Activated T-cell treated with anti-CD3 and anti-CD28 coated beads, Interleukin-2, amount 50 U/mL, for 72 hours (primary cell): ENCODE data around the gene TYRO3. TPM values are rescaled to one million over a fixed set of nuclear protein-coding genes. Genes with fewer than 3 reads are reported as not detected.

Experiments
- ATAC-seq, 2 donors: fragments of 150-1000 bp; cut with Tn5 transposase; replicated peaks in 1 of 2; 2 replicates each; pipeline ENCODE4 v1.10.0; 2021; ENCODE audit warnings: moderate library complexity in 2 of 2, mild to moderate bottlenecking in 1 of 2
- DNase-seq, 2 donors: peaks; one replicate each; pipeline ENCODE4 v3.0.0; 2021 to 2022; ENCODE audit warnings: mixed read lengths in 1 of 2
- H3K27ac Mint-ChIP-seq: one replicate; pipeline ENCODE4 v1.8.0; 2022; ENCODE audit warnings: mild to moderate bottlenecking, moderate library complexity, mixed read lengths
- H3K27me3 Mint-ChIP-seq: one replicate; pipeline ENCODE4 v1.8.0; 2022; ENCODE audit warnings: low read depth, mixed read lengths
- H3K36me3 Mint-ChIP-seq, 2 donors: one replicate each; pipeline ENCODE4 v1.8.0; 2022; ENCODE audit warnings: mixed read lengths in 2 of 2, mild to moderate bottlenecking in 1 of 2; ENCODE audit not compliant: insufficient read depth in 2 of 2
- H3K4me1 Mint-ChIP-seq: one replicate; pipeline ENCODE4 v1.8.0; 2022; ENCODE audit warnings: low read depth, mixed read lengths
- H3K4me3 Mint-ChIP-seq, 2 donors: one replicate each; pipeline ENCODE4 v1.8.0; 2022; ENCODE audit warnings: mild to moderate bottlenecking in 2 of 2, mixed read lengths in 2 of 2, moderate library complexity in 2 of 2
- H3K9me3 Mint-ChIP-seq, 2 donors: one replicate each; pipeline ENCODE4 v1.8.0; 2022; ENCODE audit warnings: mixed read lengths in 2 of 2
- total RNA-seq, 2 donors: library from RNA; stranded (reverse); gene quantifications; one replicate each; pipeline ENCODE4 v1.2.3, GENCODE V29; 2022

TYRO3 gene
- total RNA-seq, 2 donors from 2014 or later, result 2.2 to 3.0 TPM

- Mint-ChIP-seq H3K36me3 (peaks cover 2 to 12% of the 10 kb centered on the region in 2 donors), H3K27me3 (no peaks in the 10 kb centered on the region), H3K27ac (no peak overlapping the region), H3K4me3 (no peak overlapping the region), H3K4me1 (peaks cover 5% of the 10 kb centered on the region), H3K9me3 (no peaks in the 10 kb centered on the region)
- no peak for ATAC-seq
- DNase-seq, result no peak
These were observed 23.5 kb upstream of the TYRO3 start for GRCh38 chr15:41535544-41535943.

- peaks cover 2 to 12% of the 10 kb centered on the region in 2 donors for H3K36me3 Mint-ChIP-seq
- ATAC-seq, result no peak
- no peaks in the 10 kb centered on the region for H3K27me3 Mint-ChIP-seq
- no peaks in the 10 kb centered on the region for H3K9me3 Mint-ChIP-seq
- DNase-seq, result no peak
- H3K4me1 Mint-ChIP-seq, result peaks cover 18% of the 10 kb centered on the region
- H3K4me3 Mint-ChIP-seq, result no peak overlapping the region
- no peak overlapping the region for H3K27ac Mint-ChIP-seq
These were observed 22.1 kb upstream of the TYRO3 start for GRCh38 chr15:41536866-41537265.

GRCh38 chr15:41543521-41543870, 15.5 kb upstream of the TYRO3 start:
- Mint-ChIP-seq H3K27ac (peak overlapping the region; percentile 85), H3K36me3 (no peaks in the 10 kb centered on the region), H3K4me1 (peaks cover 30% of the 10 kb centered on the region), H3K4me3 (peak overlapping the region; percentile 96), H3K9me3 (no peaks in the 10 kb centered on the region), H3K27me3 (no peaks in the 10 kb centered on the region)
- no peak for DNase-seq
- no peak for ATAC-seq

- Mint-ChIP-seq H3K9me3 (no peaks in the 10 kb centered on the region), H3K27ac (no peak overlapping the region), H3K4me3 (peak overlapping the region; percentile 96), H3K27me3 (no peaks in the 10 kb centered on the region), H3K36me3 (no peaks in the 10 kb centered on the region), H3K4me1 (peaks cover 30% of the 10 kb centered on the region)
- DNase-seq (peak in 1 of 2 donors; percentile 5), ATAC-seq (no peak)
These were observed 14.4 kb upstream of the TYRO3 start for GRCh38 chr15:41544650-41545015.

DNA sequence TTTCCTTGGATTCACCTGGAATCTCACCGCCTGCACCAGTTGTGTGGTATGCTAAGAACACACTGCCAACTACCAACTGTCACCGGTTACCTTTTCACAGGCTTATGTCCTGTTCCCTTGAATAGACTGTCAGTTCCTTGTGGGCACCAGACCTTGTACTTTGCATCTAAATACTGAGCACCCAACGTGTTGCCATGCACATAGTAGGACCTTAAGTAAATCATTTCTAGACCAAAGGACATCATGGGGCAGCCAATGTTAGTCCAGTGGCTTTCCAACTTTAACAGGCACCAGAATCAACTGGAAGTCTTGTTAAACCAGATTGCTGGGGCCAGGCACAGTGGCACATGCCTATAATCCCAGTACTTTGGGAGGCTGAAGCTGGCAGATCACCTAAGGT, 13.8 kb upstream of the TYRO3 start:
- Mint-ChIP-seq H3K9me3 (no peaks in the 10 kb centered on the region), H3K36me3 (no peaks in the 10 kb centered on the region), H3K4me1 (peaks cover 30% of the 10 kb centered on the region), H3K27me3 (no peaks in the 10 kb centered on the region), H3K27ac (no peak overlapping the region), H3K4me3 (peak overlapping the region; percentile 96)
- ATAC-seq, result no peak
- DNase-seq, result no peak

GRCh38 chr15:41546851-41547786, 11.9 kb upstream of the TYRO3 start:
- Mint-ChIP-seq H3K27me3 (no peaks in the 10 kb centered on the region), H3K27ac (no peak overlapping the region), H3K4me1 (peaks cover 15% of the 10 kb centered on the region), H3K4me3 (no peak overlapping the region), H3K9me3 (no peaks in the 10 kb centered on the region), H3K36me3 (no peaks in the 10 kb centered on the region)
- DNase-seq, result no peak
- no peak for ATAC-seq

- ATAC-seq (no peak), DNase-seq (no peak)
- peaks cover under 1% of the 10 kb centered on the region for H3K4me1 Mint-ChIP-seq
- no peaks in the 10 kb centered on the region for H3K27me3 Mint-ChIP-seq
- H3K4me3 Mint-ChIP-seq, result no peak overlapping the region
- no peaks in the 10 kb centered on the region for H3K36me3 Mint-ChIP-seq
- no peak overlapping the region for H3K27ac Mint-ChIP-seq
- H3K9me3 Mint-ChIP-seq, result no peaks in the 10 kb centered on the region
These were observed 8.8 kb upstream of the TYRO3 start for GRCh38 chr15:41550066-41550775.

DNA sequence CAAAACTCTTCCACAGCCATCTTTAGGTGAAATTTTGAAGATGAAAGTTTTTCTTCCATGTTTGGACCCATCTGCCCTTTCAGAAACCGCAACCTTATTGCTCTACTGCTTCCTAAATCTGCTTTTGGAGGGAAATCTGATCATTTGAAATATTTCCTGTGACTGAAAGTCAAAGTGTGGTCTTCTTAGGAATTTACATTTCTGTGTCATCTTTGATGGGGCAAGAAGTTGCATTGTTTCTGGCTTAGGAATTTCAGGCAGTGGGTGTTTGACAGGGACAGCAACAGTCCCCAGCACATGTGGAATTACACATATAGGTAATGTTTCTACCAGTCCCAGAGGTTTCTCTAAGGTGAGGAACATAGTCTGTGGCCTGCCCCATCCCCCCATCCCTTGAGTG, 5.3 kb upstream of the TYRO3 start:
- H3K9me3 Mint-ChIP-seq, result no peaks in the 10 kb centered on the region
- no peaks in the 10 kb centered on the region for H3K36me3 Mint-ChIP-seq
- no peak overlapping the region for H3K4me3 Mint-ChIP-seq
- no peak overlapping the region for H3K27ac Mint-ChIP-seq
- no peaks in the 10 kb centered on the region for H3K27me3 Mint-ChIP-seq
- DNase-seq (no peak), ATAC-seq (no peak)
- peaks cover 12% of the 10 kb centered on the region for H3K4me1 Mint-ChIP-seq

DNA sequence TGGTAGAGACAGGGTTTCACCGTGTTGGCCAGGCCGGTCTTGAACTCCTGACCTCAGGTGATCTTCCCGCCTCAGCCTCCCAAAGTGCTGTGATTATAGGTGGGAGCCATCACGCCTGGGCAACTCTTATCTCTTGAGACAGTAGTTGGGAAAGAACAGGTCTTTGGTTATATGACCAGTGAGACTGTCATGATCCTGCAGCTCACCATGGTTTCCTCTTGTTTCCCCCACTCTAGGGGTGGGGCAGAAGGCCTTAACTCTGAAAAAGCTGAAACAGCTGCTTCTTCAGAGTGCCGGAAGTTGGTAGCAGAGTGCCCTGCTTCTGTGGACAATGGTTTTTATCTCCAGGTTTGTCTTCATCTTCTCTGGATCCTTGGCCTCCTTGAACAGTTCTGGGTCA, 4.7 kb upstream of the TYRO3 start:
- H3K9me3 Mint-ChIP-seq, result no peaks in the 10 kb centered on the region
- H3K27me3 Mint-ChIP-seq, result no peaks in the 10 kb centered on the region
- DNase-seq (no peak), ATAC-seq (no peak)
- no peak overlapping the region for H3K4me3 Mint-ChIP-seq
- H3K4me1 Mint-ChIP-seq, result peaks cover 12% of the 10 kb centered on the region
- no peaks in the 10 kb centered on the region for H3K36me3 Mint-ChIP-seq
- no peak overlapping the region for H3K27ac Mint-ChIP-seq

DNA sequence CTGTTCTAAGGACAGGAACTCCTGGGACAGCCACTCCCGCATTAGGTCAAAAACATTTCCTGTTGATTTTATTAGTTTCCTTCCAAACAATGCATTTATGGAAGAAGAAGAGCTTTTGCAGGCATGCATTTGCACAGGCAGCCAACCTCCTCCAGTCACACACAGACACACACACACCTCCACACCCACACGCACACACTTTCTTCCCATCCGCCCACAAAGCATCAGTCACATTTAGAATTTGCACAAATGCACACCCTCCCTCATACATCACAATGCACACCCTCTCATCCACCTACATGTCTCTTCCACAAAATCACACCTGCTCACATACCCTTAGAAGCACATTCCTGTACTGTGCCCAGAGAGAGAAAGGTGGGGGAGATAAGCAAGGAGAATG, 4.1 kb upstream of the TYRO3 start:
- peaks cover 16% of the 10 kb centered on the region for H3K4me1 Mint-ChIP-seq
- no peak overlapping the region for H3K27ac Mint-ChIP-seq
- H3K9me3 Mint-ChIP-seq, result no peaks in the 10 kb centered on the region
- H3K36me3 Mint-ChIP-seq, result no peaks in the 10 kb centered on the region
- ATAC-seq (no peak), DNase-seq (no peak)
- H3K27me3 Mint-ChIP-seq, result peaks cover 4% of the 10 kb centered on the region
- H3K4me3 Mint-ChIP-seq, result no peak overlapping the region

- H3K27ac Mint-ChIP-seq, result no peak overlapping the region
- H3K4me1 Mint-ChIP-seq, result peaks cover 25% of the 10 kb centered on the region
- H3K27me3 Mint-ChIP-seq, result peaks cover 17% of the 10 kb centered on the region
- H3K4me3 Mint-ChIP-seq, result no peak overlapping the region
- no peak for ATAC-seq
- H3K36me3 Mint-ChIP-seq, result no peaks in the 10 kb centered on the region
- no peak for DNase-seq
- no peaks in the 10 kb centered on the region for H3K9me3 Mint-ChIP-seq
These were observed 2.3 kb upstream of the TYRO3 start for GRCh38 chr15:41556677-41557076.

GRCh38 chr15:41557673-41558399, 1.2 kb upstream of the TYRO3 start:
- peaks cover 25% of the 10 kb centered on the region for H3K4me1 Mint-ChIP-seq
- ATAC-seq (peak; percentile 79 to 81), DNase-seq (peak; percentile 75 to 80)
- peak overlapping the region; percentile 89 for H3K27ac Mint-ChIP-seq
- no peaks in the 10 kb centered on the region for H3K36me3 Mint-ChIP-seq
- peaks cover 17% of the 10 kb centered on the region for H3K27me3 Mint-ChIP-seq
- no peaks in the 10 kb centered on the region for H3K9me3 Mint-ChIP-seq
- H3K4me3 Mint-ChIP-seq, result peak overlapping the region; percentile 87 to 94

GRCh38 chr15:41559239-41559782, 299 bp downstream of the TYRO3 start:
- DNase-seq, result no peak
- H3K4me3 Mint-ChIP-seq, result peak overlapping the region; percentile 80 to 81
- peaks cover 17% of the 10 kb centered on the region for H3K27me3 Mint-ChIP-seq
- no peak for ATAC-seq
- H3K27ac Mint-ChIP-seq, result no peak overlapping the region
- peaks cover 25% of the 10 kb centered on the region for H3K4me1 Mint-ChIP-seq
- no peaks in the 10 kb centered on the region for H3K36me3 Mint-ChIP-seq
- no peaks in the 10 kb centered on the region for H3K9me3 Mint-ChIP-seq
